Transverse colon (tissue), 4 donors: ENCODE measurements around the gene SLC4A2.

Experiments used
- EP300 ChIP-seq: sonication (generic); formaldehyde crosslinking; IDR thresholded peaks from one replicate; pipeline ENCODE4 v1.6.1; 2017; ENCODE audit warnings: antibody characterized with exemption, low read depth
- POLR2A ChIP-seq: fragments of 450-650 bp; IDR thresholded peaks from one replicate; pipeline ENCODE4 v1.6.1; 2016; ENCODE audit warnings: antibody characterized with exemption, mild to moderate bottlenecking, moderate library complexity
- POLR2AphosphoS5 ChIP-seq, 3 donors: sonication (generic); formaldehyde crosslinking; IDR thresholded peaks; one replicate each; pipeline ENCODE4 v1.6.1; 2016; ENCODE audit warnings: antibody characterized with exemption in 3 of 3
- TF ChIP-seq, protein P1 (sequence below), 5 experiments: fragments of 200-600 bp in 3 of 5; fragments of 450-650 bp in 2 of 5; sonication (generic) in 3 of 5; IDR thresholded peaks; 1 replicate in 2 of 5; 2 replicates in 3 of 5; pipeline ENCODE4 v1.5.1; 2016 to 2017; ENCODE audit warnings: antibody characterized with exemption in 5 of 5, inconsistent platforms in 3 of 5, mild to moderate bottlenecking in 2 of 5, moderate library complexity in 1 of 5

GRCh38 chr7:151100921-151101320, 41.5 kb downstream of the SLC4A2 start:
- no peak for TF ChIP-seq POLR2A
- TF ChIP-seq, protein P1, sequence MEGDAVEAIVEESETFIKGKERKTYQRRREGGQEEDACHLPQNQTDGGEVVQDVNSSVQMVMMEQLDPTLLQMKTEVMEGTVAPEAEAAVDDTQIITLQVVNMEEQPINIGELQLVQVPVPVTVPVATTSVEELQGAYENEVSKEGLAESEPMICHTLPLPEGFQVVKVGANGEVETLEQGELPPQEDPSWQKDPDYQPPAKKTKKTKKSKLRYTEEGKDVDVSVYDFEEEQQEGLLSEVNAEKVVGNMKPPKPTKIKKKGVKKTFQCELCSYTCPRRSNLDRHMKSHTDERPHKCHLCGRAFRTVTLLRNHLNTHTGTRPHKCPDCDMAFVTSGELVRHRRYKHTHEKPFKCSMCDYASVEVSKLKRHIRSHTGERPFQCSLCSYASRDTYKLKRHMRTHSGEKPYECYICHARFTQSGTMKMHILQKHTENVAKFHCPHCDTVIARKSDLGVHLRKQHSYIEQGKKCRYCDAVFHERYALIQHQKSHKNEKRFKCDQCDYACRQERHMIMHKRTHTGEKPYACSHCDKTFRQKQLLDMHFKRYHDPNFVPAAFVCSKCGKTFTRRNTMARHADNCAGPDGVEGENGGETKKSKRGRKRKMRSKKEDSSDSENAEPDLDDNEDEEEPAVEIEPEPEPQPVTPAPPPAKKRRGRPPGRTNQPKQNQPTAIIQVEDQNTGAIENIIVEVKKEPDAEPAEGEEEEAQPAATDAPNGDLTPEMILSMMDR (IDR thresholded peaks at IDR 0.05) = no peak
- TF ChIP-seq POLR2AphosphoS5 (IDR thresholded peaks at IDR 0.05) = no peak
- TF ChIP-seq EP300 = no peak
